Renal cortex interstitium (tissue), 11 donors: Measurements from ENCODE around the gene GCNT2. TPM values are rescaled to one million over a fixed set of nuclear protein-coding genes. Genes with fewer than 3 reads are reported as not detected.
"Not testable (repeated sequence)": the region's sequence is repeated elsewhere in the genome, so short reads cannot be mapped to it uniquely, and the experiment has no call there.

Experiments used
- DNase-seq, 11 donors: peaks; one replicate each; pipeline ENCODE4 v3.0.0-alpha.2; 2013; ENCODE audit warnings: low read depth in 9 of 11, low spot score in 4 of 11; ENCODE audit errors: extremely low read depth in 1 of 11
- polyA plus RNA-seq, 3 donors: library from polyadenylated mRNA; unstranded; fragments of 120-200 nt; gene quantifications; one replicate each; pipeline ENCODE4 v1.2.1, GENCODE V29; 2013; ENCODE audit not compliant: insufficient read length in 3 of 3

GCNT2 gene
- polyA plus RNA-seq, 3 donors: 14.4 to 21.2 (median 18.2) TPM

DNA sequence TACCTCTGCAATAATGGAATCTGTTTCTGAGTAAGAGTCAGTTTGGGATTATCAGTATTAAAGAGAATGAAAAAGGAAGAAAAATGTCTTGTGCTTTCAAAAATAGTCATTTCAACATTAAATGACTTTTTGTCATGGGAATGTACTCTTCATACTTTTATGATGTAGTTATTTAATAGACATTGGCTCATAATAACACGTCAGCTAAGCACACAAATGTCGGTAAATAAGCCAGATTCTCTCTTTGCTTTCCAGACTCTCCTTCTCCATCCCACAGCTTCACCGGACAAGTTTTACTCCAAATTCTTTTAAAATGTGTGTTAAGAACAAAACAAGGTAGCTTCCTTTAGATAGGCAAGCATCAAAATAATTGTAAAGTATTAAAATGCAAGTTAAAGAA, 97.3 kb downstream of the GCNT2 start:
- no peak for DNase-seq

DNA sequence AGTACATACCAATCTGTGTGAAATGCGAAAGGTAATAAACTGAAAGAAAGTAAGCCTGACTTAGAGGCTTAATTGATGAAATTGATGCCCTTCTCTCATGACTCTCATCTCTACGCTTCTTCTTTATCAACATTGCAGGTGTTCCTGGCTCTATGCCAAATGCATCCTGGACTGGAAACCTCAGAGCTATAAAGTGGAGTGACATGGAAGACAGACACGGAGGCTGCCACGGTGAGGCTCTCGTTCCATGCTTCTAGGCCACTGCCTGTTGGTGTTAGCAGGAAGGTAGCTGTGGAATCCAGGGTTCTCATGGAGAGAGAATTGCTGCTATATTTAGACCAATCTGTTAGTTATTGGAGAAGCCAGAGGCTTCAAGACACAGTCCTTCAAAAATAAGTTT, 100.1 kb downstream of the GCNT2 start:
- DNase-seq: no peak

DNA sequence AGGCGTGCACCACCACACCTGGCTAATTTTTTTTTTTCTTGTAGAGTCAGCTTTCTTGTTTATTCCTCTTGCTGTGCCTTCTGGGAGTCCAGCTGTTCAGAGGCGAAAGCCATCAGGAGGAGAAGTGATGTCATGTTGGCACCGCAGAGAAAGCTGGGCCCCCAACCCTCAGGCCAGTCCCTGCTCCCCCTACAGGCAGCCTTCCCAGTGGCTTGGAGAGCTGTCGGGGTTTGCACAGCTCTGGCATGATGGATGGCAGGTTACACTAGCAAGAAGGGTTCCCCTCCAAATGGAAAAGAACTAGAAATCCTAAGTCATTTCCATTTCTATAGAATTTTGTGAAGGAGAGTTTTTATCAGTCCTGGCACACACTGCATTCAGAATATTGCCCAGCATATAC, 100.7 kb downstream of the GCNT2 start:
- DNase-seq: no peak

DNA sequence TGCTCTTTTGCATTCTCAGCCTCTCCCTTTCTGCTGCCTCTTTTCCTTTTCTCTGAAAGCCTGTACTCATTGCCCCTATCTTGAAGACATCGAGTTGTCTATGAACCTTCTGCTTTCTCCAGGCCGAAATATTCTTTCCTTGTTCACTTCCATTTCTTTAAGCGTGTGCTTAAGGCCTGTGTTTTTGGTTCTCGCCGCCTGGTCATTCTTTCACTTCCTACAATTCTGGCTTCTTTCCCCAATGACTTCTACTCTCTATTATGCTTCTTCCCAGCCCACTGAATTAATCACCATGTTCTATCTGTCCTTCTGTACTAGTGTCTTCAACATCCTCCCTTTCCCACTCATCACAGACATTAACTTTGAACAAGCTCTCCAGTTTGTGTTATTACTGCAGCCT, 103.7 kb downstream of the GCNT2 start:
- no peak for DNase-seq

DNA sequence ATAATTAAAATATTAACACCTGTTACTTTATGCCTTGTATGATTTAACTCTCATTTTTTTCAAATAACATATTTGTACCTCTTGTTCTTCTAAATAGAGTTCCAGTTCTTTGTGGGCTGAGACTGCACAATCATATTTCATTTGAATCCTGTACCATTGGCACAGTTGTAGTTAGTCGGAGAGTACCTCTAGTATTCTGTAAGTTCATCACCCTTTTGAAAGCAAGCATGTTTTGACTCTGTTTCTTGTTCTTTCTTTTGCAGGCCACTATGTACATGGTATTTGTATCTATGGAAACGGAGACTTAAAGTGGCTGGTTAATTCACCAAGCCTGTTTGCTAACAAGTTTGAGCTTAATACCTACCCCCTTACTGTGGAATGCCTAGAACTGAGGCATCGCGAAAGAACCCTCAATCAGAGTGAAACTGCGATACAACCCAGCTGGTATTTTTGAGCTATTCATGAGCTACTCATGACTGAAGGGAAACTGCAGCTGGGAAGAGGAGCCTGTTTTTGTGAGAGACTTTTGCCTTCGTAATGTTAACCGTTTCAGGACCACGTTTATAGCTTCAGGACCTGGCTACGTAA, 105.1 kb downstream of the GCNT2 start:
- peak in 2 of 11 donors; percentile 7 to 11 for DNase-seq

DNA sequence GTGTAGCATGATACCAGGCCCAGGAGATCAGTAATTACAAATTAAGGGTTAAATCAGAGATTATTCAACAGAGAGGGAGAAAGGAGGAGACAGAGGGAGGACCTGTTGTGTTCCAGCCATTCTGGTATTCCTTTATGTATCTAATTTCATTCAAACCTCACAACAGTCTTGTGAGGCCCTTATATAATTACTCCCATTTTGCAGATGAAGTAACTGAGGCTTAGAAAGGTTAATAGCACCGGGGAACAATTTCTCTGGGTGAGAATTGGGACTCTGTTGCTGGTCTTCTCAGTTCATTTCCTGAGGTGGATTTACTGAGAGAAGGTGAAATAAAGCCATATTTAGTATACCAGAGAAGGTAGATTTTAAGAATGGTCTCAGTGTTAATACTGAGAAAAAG, 106.6 kb downstream of the GCNT2 start:
- DNase-seq: no peak

DNA sequence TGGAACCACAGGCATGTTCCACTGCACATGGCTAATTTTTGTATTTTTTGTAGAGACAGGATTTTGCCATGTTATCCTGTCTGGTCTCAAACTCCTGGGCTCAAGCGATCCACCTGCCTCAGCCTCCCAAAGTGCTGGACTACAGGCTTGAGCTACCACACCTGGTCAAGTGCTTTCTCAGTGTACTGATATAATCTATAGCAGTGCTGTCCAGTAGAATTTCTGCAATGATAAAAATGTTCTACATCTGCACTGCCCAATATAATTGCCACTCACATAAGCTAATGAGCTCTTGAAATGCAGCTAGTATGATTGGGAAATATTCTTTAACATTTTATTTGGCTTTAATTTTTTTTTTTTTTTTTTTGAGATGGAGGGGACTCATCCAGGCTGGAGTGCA, 109.0 kb downstream of the GCNT2 start:
- no peak for DNase-seq

DNA sequence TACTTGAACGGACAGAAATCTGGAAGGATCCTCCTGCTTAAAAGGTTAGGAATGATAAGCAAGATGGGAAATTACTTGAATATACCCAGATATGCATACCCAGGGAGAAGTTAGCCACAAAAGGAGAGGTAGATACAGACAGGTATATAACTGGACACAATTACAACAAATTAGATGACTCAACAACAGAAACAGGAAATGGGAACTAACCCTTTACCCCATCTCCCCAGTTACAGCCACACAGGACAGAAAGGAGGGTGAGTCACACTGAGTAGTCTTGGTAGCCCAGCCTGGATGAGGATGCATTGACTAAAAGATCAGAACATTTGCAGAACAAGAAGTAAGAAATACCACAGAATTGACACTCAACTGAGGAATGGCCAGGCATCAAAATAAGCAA, 112.1 kb downstream of the GCNT2 start:
- no peak for DNase-seq

DNA sequence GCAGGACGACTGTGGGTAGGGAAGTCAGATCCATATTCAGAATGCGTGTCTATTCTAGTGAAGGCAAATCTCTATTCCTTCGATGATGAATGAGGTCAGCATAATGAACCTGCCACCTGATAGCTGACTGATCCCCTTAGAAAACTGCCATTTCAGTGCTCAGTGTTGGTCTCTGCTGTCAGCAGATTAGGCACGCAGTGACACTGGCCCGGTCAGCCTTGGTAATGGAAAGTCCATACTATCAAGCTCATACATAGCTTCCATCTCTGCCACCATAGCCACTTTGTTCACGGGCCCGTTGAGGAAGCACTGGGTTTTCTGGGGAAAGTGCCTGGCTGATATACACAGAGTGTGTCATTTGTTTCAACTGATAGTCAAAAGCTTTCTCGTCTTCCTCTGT, 119.3 kb downstream of the GCNT2 start:
- no peak for DNase-seq

DNA sequence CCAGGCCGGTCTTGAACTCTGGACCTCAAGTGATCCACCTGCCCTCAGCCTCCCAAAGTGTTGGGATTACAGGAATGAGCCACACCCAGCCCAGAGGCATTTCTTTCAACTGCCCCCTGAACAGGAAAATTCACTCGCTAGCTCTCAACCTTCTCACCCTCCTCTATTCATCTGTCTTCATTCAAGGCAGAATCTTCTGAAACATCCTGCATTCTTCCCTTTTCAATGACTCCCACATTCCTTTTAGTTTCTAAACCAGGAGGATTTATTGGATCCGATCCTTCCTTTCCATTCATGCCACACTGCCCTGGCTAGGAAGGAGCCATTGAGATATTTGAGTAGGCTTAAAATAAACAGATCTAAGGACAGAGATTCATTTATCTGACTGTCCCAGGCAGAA, 120.4 kb downstream of the GCNT2 start:
- no peak for DNase-seq

DNA sequence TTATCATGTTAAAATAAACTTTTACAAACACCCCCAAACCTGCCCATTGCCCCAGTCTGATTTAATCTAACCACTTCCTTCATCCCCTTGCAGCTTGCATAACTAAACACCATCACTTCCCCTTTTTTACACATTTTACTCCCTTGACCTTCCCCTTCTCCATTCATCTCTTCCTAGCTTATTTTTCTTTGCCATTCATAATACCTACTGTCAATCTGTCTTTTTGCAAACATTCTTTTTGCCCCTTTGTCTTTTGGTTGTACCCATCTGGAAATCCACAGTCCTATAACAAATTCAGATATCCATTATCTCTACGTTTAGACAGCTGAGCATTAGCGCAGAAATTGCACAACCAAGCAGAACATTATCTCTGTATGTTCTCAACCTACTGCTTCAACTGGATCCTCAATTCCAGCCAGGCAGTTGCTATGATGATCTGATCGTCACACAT, 122.1 kb downstream of the GCNT2 start:
- no peak for DNase-seq

DNA sequence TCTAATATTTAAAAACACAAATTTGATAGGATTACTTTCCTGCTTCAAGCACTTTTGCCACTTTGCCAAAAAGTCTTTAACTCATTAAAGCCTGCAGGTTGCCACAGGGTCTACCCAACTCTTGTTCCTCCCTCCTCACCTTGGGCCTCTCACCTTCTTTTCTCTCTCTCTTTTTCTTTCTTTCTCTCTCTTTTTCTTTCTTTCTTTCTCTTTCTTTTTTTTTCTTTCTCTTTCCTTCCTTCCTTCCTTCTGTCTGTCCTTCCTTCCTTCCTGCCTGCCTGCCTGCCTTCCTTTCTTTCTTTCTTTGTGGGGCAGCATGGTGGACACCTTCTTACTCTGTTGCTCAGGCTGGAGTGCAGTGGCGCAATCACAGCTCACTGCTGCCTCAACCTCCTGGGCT, 123.1 kb downstream of the GCNT2 start:
- no peak for DNase-seq

DNA sequence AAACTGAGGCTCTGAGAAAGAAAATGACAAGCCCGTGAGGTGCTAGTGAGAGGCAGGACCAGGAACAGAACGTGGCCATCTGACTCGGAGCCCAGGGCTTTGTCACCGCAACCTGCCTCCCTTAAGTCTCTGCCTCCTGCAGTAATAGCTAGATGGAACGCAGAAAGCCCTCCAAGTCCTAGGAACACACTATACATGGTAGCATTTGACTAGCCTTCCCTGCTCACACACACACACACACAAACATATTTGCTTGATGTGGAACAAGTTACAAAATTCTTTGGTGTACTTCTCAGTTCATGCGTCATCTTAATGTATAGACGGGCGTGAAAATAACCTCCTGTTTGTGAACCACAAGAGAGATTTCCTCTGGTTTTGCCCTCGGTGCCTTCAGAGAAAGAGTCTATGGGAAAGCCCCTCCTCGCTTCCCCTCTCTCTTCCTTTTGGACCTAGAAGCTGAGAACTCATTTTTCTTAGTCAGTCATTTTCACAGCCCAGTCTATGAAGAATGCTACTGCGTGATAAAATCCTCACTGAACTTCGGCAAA, 134.4 kb downstream of the GCNT2 start:
- DNase-seq: no peak

DNA sequence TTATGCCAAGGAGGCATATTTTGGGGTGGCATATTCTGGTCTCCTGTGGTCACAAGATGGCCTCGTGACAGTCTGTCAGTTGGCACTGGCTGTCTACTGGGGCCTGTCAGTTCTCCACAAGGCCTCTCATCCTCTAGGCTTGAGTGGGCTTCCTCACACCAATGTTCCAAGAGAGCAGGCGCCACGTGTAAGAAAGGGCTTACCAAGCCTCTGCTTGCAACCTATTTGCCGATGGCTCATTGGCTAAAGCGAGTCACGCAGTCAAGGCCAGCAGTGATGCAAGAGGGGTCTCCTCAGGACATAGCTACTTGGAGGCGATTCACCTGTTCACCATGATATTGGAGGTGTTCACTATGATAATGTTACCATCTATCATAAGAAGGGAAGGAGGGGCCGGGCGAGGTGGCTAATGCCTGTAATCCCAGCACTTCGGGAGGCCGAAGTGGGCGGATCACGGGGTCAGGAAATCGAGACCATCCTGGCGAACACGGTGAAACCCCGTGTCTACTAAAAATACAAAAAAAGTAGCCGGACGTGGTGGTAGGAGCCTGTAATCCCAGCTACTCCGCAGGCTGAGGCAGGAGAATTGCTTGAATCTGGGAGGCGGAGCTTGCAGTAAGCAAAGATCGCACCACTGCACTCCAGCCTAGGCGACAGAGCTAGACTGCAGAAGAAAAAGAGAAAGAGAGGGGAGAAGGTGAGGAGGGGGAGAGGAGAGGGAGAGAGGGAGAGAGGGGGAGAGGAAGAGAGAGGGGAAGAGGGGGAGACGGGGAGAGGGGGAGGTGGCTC, 138.0 kb downstream of the GCNT2 start:
- no peak for DNase-seq

DNA sequence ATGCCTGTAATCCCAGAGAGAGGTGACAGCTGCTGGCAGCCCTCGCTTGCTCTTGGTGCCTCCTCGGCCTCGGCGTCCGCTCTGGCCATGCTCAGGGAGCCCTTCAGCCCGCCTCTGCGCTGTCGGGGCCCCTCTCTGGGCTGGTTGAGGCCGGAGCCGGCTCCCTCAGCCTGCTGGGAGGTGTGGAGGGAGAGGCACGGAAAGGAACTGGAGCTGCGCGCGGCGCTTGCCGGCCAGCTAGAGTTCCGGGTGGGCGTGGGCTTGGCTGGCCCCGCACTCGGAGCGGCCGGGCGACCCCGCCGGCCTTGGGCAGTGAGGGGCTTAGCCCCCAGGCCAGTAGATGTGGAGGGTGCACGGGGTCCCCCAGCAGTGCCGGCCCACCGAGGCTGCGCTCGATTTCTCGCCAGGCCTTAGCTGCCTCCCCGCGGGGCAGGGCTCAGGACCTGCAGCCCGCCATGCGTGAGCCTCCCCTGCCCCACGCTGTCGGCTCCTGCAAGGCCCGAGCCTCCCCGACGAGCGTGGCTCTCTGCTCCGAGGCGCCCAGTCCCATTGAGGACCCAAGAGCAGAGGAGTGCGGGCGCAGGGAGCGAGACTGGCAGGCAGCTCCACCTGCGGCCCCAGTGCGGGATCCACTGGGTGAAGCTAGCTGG, 138.7 kb downstream of the GCNT2 start:
- DNase-seq: no peak

DNA sequence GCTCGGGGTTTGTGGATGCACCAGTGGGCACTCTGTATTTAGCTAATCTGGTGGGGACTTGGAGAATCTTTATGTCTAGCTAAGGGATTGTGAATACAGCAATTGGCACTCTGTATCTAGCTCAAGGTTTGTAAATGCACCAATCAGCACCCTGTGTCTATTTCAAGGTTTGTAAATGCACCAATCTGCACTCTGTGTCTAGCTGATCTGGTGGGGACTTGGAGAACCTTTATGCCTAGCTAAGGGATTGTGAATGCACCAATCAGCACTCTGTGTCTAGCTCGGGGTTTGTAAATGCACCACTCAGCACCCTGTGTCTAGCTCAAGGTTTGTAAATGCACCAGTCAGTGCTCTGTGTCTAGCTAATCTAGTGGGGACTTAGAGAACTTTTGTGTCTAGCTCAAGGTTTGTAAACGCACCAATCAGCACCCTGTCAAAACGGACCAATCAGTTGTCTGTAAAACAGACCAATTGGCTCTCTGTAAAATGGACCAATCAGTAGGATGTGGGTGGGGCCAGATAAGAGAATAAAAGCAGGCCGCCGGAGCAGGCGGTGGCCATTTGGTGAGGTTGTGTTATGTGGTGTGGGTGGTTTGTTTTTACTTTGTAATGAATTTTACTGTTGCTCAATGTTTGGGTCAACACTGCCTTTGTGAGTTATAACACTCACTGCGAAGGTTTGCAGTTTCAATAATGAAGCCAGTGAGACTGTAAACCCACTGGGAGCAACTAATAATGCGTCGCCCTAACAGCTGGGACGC, 139.5 kb downstream of the GCNT2 start:
- not testable (repeated sequence) for DNase-seq

DNA sequence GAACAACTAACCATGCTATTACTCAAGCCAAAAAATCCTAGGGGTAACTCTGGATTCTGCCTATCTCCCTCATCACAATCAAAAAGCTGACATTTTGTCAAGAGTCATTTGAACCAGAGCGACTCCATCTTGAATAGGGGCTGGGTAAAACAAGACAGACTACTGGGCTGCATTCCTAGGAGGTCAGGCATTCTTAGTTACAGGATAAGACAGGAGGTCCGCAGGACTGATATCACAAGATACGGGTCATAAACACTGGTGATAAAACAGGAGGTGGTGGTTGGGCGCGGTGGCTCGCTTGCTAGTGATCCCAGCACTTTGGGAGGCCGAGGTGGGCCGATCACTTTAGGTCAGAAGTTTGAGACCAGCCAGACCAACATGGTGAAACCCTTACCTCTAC, 141.1 kb downstream of the GCNT2 start:
- no peak for DNase-seq

DNA sequence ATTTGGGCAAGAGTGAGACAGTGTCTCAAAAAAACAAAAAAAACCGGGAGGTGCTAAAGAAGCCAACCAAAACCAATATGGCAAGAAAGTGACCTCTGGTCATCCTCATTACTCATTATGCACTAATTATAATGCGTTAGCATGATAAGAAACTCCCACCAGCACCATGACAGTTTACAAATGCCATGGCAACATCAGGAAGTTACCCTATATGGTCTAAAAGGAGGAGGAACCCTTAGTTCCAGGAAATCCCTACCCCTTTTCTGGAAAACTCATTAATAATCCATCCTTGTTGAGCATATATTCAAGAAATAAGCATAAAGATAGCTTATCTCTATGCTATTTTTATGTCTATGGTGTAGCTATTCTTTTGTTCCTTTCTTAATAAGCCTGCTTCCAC, 141.6 kb downstream of the GCNT2 start:
- no peak for DNase-seq

DNA sequence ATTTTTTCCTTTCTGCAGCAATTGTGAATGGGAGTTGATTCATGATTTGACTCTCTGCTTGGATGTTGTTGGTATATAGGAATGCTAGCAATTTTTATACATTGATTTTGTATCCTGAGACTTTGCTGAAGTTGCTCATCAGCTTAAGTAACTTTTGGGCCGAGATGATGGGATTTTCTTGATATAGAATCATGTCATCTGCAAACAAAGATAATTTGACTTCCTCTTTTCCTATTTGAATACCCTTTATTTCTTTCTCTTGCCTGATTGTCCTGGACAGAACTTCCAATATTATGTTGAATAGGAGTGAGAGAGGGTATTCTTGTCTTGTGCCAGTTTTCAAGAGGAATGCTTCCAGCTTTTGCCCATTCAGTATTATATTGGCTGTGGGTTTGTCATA, 144.4 kb downstream of the GCNT2 start:
- DNase-seq: not testable (repeated sequence)
